Measurements from ENCODE around the gene RADIL. TPM values are rescaled to one million over a fixed set of nuclear protein-coding genes. Genes with fewer than 3 reads are reported as not detected.

RADIL gene
- polyA plus RNA-seq, 3 donors: not detected

DNA sequence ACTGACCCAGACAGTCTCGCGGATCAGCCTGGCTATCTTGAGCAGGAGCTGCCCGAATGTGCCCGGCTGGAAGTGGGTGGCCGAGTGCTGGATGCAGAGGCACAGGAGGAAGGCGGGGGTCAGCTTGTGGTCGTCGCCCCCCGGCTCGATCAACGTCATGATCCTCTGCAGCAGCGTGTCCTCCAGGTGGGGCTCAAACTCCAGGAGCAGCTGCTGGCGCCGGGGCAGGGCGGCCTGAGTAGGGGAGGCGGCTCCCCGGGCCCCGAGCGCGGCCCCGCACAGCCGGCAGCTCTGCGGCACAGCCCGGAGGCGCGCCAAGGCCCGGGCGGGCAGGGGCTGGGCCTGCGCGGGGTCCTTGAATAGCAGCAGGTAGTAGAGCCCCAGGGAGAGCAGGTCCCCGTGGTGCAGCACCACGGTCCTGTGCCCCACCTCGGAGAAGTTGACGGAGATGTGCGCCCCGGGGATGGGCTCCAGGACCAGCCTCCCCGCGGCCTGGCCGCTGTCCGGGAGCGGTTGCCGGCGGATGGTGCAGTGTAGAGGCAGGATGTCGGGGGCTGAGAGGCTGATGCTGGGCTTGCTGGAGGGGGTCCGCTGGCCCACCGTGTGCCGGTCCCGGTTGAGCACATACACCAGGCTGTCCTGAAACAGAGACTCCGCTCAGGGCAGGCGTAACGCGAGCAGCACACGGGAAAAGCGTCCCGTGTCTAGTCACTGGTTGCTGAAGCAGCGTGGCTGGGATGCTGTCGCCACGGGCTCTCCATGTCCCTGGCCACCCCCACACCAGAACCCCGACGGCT lies 48.7 kb downstream of the RADIL start:
- H3K27me3 ChIP-seq (ENCODE audit: control insufficient read depth in 2 of 2, insufficient read depth in 2 of 2, low read length in 2 of 2): no peaks in the 10 kb centered on the region
- TF ChIP-seq, protein P1, sequence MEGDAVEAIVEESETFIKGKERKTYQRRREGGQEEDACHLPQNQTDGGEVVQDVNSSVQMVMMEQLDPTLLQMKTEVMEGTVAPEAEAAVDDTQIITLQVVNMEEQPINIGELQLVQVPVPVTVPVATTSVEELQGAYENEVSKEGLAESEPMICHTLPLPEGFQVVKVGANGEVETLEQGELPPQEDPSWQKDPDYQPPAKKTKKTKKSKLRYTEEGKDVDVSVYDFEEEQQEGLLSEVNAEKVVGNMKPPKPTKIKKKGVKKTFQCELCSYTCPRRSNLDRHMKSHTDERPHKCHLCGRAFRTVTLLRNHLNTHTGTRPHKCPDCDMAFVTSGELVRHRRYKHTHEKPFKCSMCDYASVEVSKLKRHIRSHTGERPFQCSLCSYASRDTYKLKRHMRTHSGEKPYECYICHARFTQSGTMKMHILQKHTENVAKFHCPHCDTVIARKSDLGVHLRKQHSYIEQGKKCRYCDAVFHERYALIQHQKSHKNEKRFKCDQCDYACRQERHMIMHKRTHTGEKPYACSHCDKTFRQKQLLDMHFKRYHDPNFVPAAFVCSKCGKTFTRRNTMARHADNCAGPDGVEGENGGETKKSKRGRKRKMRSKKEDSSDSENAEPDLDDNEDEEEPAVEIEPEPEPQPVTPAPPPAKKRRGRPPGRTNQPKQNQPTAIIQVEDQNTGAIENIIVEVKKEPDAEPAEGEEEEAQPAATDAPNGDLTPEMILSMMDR (IDR thresholded peaks at IDR 0.05): no peak
- peaks cover 0 to 2% (median 0%) of the 10 kb centered on the region in 7 donors for H3K9me3 Mint-ChIP-seq

DNA sequence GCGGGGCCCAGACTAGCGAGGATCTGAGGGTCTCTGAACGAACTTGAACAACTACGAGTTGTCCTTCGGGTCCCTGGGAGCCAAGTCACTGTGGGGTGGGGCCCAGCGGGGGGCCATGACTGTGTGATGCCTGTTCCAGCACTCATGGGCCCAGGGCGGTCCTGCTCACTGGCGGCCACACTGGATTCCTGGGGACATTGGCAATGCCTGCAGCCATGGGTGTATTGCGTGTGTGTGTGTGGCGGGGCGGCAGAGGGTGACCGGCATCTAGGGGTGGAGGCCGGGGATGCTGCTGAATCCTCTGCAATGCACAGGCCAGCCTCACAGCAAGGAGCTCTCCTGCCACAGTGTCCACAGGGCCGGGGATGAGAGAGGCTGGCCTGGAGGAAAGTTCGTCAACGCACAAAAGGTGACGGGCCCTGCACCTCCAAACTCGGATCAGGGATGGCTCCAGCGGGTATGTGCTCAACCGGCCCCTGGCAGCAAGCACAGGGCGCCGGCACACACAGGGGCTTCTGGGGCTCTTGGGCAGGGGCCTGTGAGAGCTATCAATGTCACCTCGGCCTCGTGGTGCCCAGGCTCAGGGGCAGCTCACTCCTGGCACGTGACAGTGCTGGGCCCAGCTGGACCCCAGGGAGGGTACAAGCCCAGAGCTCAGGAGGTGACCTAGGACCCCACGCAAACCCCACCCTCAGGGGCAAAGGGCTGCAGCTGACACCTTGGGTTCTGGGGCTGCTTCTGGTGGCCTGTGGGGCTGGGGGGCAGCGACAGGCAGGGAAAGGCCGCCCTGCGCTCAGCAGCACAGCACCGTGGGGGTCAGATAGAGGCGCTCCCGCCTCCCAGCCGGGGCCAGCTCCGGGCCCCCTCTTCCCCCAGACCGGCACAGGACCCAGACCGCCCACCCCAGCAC lies 49.6 kb downstream of the RADIL start:
- TF ChIP-seq, protein P1 (IDR thresholded peaks at IDR 0.05): no peak
- no peak for DNase-seq
- Histone ChIP-seq H3K4me2 (replicated peaks; ENCODE audit: extremely low read depth, low read length, poor library complexity, severe bottlenecking) (no peak overlapping the region), H3K9ac (ENCODE audit: insufficient read depth, low read length, poor library complexity, severe bottlenecking) (no peak overlapping the region), H3K36me3 (replicated peaks in 1 of 2; ENCODE audit: control insufficient read depth in 1 of 2, insufficient read depth in 2 of 2, low read length in 2 of 2) (no peaks in the 10 kb centered on the region), H2AFZ (ENCODE audit: insufficient read depth, low read depth, low read length, poor library complexity, severe bottlenecking) (no peak overlapping the region), H4K20me1 (ENCODE audit: insufficient read depth, low read length) (no peaks in the 10 kb centered on the region), H3K27ac (ENCODE audit: low read depth in 1 of 2, low read length in 2 of 2) (no peak overlapping the region), H3K4me1 (ENCODE audit: control insufficient read depth in 1 of 2, insufficient read depth in 2 of 2, low read length in 2 of 2) (no peaks in the 10 kb centered on the region), H3K9me3 (replicated peaks in 1 of 2; ENCODE audit: control insufficient read depth in 1 of 2, insufficient read depth in 1 of 2, low read length in 2 of 2) (no peaks in the 10 kb centered on the region), H3K79me2 (ENCODE audit: insufficient read depth, low read length) (no peaks in the 10 kb centered on the region), H3K27me3 (ENCODE audit: control insufficient read depth in 2 of 2, insufficient read depth in 2 of 2, low read length in 2 of 2) (no peaks in the 10 kb centered on the region), H3K4me3 (replicated peaks in 1 of 3; ENCODE audit: low read depth in 2 of 3, low read length in 3 of 3) (no peak overlapping the region)
- H3K27ac Mint-ChIP-seq: no peak overlapping the region
- no peaks in the 10 kb centered on the region for H3K4me1 Mint-ChIP-seq
- WGBS (ENCODE audit: insufficient coverage): 91% methylated on average over 25 of the region's 36 CpGs
- peaks cover 3 to 4% (median 4%) of the 10 kb centered on the region in 3 donors for H3K27me3 Mint-ChIP-seq (ENCODE audit: low read depth in 3 of 3)
- peaks cover 0 to 6% (median 0%) of the 10 kb centered on the region in 7 donors for H3K9me3 Mint-ChIP-seq
- H3K4me3 Mint-ChIP-seq: no peak overlapping the region
- H3K36me3 Mint-ChIP-seq: no peaks in the 10 kb centered on the region
- intact Hi-C loops (cut with micrococcal nuclease): no loop called here

More for the DNA sequence above, 48.7 kb downstream of the RADIL start:
- Histone ChIP-seq H4K20me1 (ENCODE audit: insufficient read depth, low read length) (no peaks in the 10 kb centered on the region), H3K9ac (ENCODE audit: insufficient read depth, low read length, poor library complexity, severe bottlenecking) (no peak overlapping the region), H3K4me2 (replicated peaks; ENCODE audit: extremely low read depth, low read length, poor library complexity, severe bottlenecking) (no peak overlapping the region), H3K9me3 (replicated peaks in 1 of 2; ENCODE audit: control insufficient read depth in 1 of 2, insufficient read depth in 1 of 2, low read length in 2 of 2) (no peaks in the 10 kb centered on the region), H3K79me2 (ENCODE audit: insufficient read depth, low read length) (no peaks in the 10 kb centered on the region), H2AFZ (ENCODE audit: insufficient read depth, low read depth, low read length, poor library complexity, severe bottlenecking) (no peak overlapping the region), H3K4me3 (replicated peaks in 1 of 3; ENCODE audit: low read depth in 2 of 3, low read length in 3 of 3) (no peak overlapping the region), H3K36me3 (replicated peaks in 1 of 2; ENCODE audit: control insufficient read depth in 1 of 2, insufficient read depth in 2 of 2, low read length in 2 of 2) (no peaks in the 10 kb centered on the region), H3K4me1 (ENCODE audit: control insufficient read depth in 1 of 2, insufficient read depth in 2 of 2, low read length in 2 of 2) (no peaks in the 10 kb centered on the region), H3K27ac (ENCODE audit: low read depth in 1 of 2, low read length in 2 of 2) (no peak overlapping the region)
- Mint-ChIP-seq H3K4me1 (no peaks in the 10 kb centered on the region), H3K27ac (peak overlapping the region in 1 of 7 donors; percentile 54), H3K4me3 (no peak overlapping the region), H3K36me3 (no peaks in the 10 kb centered on the region), H3K27me3 (ENCODE audit: low read depth in 3 of 3) (peaks cover 2 to 4% (median 3%) of the 10 kb centered on the region in 3 donors)
- WGBS (ENCODE audit: insufficient coverage): 96% methylated on average over 55 of the region's 60 CpGs
- intact Hi-C loops (cut with micrococcal nuclease): no loop called here
- DNase-seq: no peak
